Activated T-cell treated with anti-CD3 and anti-CD28 coated beads, Interleukin-2, amount 50 U/mL, for 1 hour (primary cell): ENCODE measurements around the gene CKS1B.

Experiments used
- DNase-seq: peaks from one replicate; pipeline ENCODE4 v3.0.0-alpha.2; 2020

The CKS1B gene

GRCh38 chr1:155003227-155003765, 28.8 kb downstream of the CKS1B start:
- DNase-seq: no peak

GRCh38 chr1:155003766-155004351, 29.4 kb downstream of the CKS1B start:
- no peak for DNase-seq

GRCh38 chr1:155004352-155005075, 30.0 kb downstream of the CKS1B start:
- DNase-seq: no peak

- no peak for DNase-seq
Observed at GRCh38 chr1:155005076-155006011, 30.9 kb downstream of the CKS1B start.

GRCh38 chr1:155006601-155007101, 32.2 kb downstream of the CKS1B start:
- DNase-seq: no peak

- no peak for DNase-seq
Observed at GRCh38 chr1:155007251-155007828, 32.9 kb downstream of the CKS1B start.

GRCh38 chr1:155008015-155008941, 33.8 kb downstream of the CKS1B start:
- DNase-seq: peak; percentile 50

GRCh38 chr1:155009221-155009711, 34.8 kb downstream of the CKS1B start:
- DNase-seq: peak; percentile 43

- DNase-seq: no peak
Observed at GRCh38 chr1:155009742-155010141, 35.3 kb downstream of the CKS1B start.

- DNase-seq: no peak
Observed at GRCh38 chr1:155010211-155010918, 35.9 kb downstream of the CKS1B start.

GRCh38 chr1:155011004-155011416, 36.5 kb downstream of the CKS1B start:
- DNase-seq: no peak

- DNase-seq: no peak
Observed at GRCh38 chr1:155011437-155012025, 37.0 kb downstream of the CKS1B start.

GRCh38 chr1:155012026-155012546, 37.6 kb downstream of the CKS1B start:
- no peak for DNase-seq

GRCh38 chr1:155012776-155013602, 38.5 kb downstream of the CKS1B start:
- DNase-seq: no peak

GRCh38 chr1:155013632-155014031, 39.2 kb downstream of the CKS1B start:
- peak; percentile 44 for DNase-seq

GRCh38 chr1:155014709-155015508, 40.4 kb downstream of the CKS1B start:
- no peak for DNase-seq

GRCh38 chr1:155015527-155016230, 41.2 kb downstream of the CKS1B start:
- no peak for DNase-seq
